Measurements from ENCODE around the gene NKX1-2.

Gene NKX1-2

GRCh38 chr10:124495162-124495561 lies 45.3 kb upstream of the NKX1-2 start:
- in situ Hi-C loops (cut with HindIII; ENCODE audit: low sequenced_read_pairs), result no loop called here
- TF ChIP-seq CTCF (IDR thresholded peaks at IDR 0.05; ENCODE audit: low read depth, low read length), result no peak
- no peak for DNase-seq (ENCODE audit: low read depth, low spot score)
- H3K4me3 ChIP-seq (ENCODE audit: low read depth, low read length), result no peak overlapping the region

- in situ Hi-C loops (cut with HindIII; ENCODE audit: low sequenced_read_pairs), result no loop called here
- H3K4me3 ChIP-seq (ENCODE audit: low read depth, low read length), result no peak overlapping the region
- TF ChIP-seq CTCF (IDR thresholded peaks at IDR 0.05; ENCODE audit: low read depth, low read length), result no peak
- no peak for DNase-seq (ENCODE audit: low read depth, low spot score)
Measured at GRCh38 chr10:124494046-124494807, 44.4 kb upstream of the NKX1-2 start.

GRCh38 chr10:124493214-124493882 lies 43.5 kb upstream of the NKX1-2 start:
- no peak for DNase-seq (ENCODE audit: low read depth, low spot score)
- no peak overlapping the region for H3K4me3 ChIP-seq (ENCODE audit: low read depth, low read length)
- in situ Hi-C loops (cut with HindIII; ENCODE audit: low sequenced_read_pairs), result no loop called here
- no peak for TF ChIP-seq CTCF (IDR thresholded peaks at IDR 0.05; ENCODE audit: low read depth, low read length)

- TF ChIP-seq CTCF (IDR thresholded peaks at IDR 0.05; ENCODE audit: low read depth, low read length), result no peak
- in situ Hi-C loops (cut with HindIII; ENCODE audit: low sequenced_read_pairs), result no loop called here
- H3K4me3 ChIP-seq (ENCODE audit: low read depth, low read length), result no peak overlapping the region
- DNase-seq (ENCODE audit: low read depth, low spot score), result no peak
Measured at GRCh38 chr10:124492266-124492665, 42.4 kb upstream of the NKX1-2 start.

- DNase-seq (ENCODE audit: low read depth, low spot score), result no peak
- in situ Hi-C loops (cut with HindIII; ENCODE audit: low sequenced_read_pairs), result no loop called here
Measured at GRCh38 chr10:124491105-124491504, 41.3 kb upstream of the NKX1-2 start.

GRCh38 chr10:124486635-124487034 lies 36.8 kb upstream of the NKX1-2 start:
- no peak overlapping the region for H3K4me3 ChIP-seq (ENCODE audit: low read depth, low read length)
- in situ Hi-C loops (cut with HindIII; ENCODE audit: low sequenced_read_pairs), result no loop called here
- no peak for TF ChIP-seq CTCF (IDR thresholded peaks at IDR 0.05; ENCODE audit: low read depth, low read length)
- DNase-seq (ENCODE audit: low read depth, low spot score), result no peak

More at GRCh38 chr10:124491105-124491504, 41.3 kb upstream of the NKX1-2 start:
- TF ChIP-seq CTCF (IDR thresholded peaks at IDR 0.05; ENCODE audit: low read depth, low read length), result no peak
- H3K4me3 ChIP-seq (ENCODE audit: low read depth, low read length), result no peak overlapping the region
